K562 (cell line): ENCODE data around the gene PADI1. TPM values are rescaled to one million over a fixed set of nuclear protein-coding genes. Genes with fewer than 3 reads are reported as not detected.

ENCODE experiments used
- ATAC-seq: fragments of 200-7000 bp; cut with Tn5 transposase; 3 replicates; pipeline ENCODE4 v1.9.1; 2020; ENCODE audit warnings: moderate library complexity
- BruUV-seq: library from RNA; stranded (reverse); fragments of 400-500 nt; replicated peaks from 2 replicates; lab custom pipeline; 2021; lab: Mats Ljungman, UMichigan
- CTCF ChIA-PET: fragments of 300-600 bp; formaldehyde crosslinking; extraction: SDS; loops from one replicate; lab custom pipeline; 2021; ENCODE audit warnings: low intra/inter-chr PET ratio; lab: Yijun Ruan, JAX
- POLR2A ChIA-PET: fragments of 300-600, 350-650 bp; sonication (Branson Sonifier 250); formaldehyde crosslinking; extraction: SDS; loops from one replicate; lab custom pipeline; 2021; ENCODE audit warnings: antibody characterized with exemption, inconsistent platforms; lab: Yijun Ruan, JAX
- DNase-seq, 4 experiments: peaks; one replicate each; pipeline versions ENCODE4 v3.0.0 to v3.0.0-alpha.2; 2011 to 2018; ENCODE audit warnings: low spot score in 3 of 4, mixed read lengths in 3 of 4; ENCODE audit errors: extremely low read depth in 1 of 4
- FAIRE-seq: peaks from 2 replicates; lab custom pipeline; 2011; peaks lifted over from hg19 to GRCh38; lab: Jason Lieb, UNC
- H2AFZ ChIP-seq: 2 replicates; pipeline ENCODE4 v1.6.0; 2011; ENCODE audit warnings: low read depth, low read length, control low read depth, inconsistent platforms
- H3K27ac ChIP-seq: fragments of 200-600 bp; 3 replicates; pipeline ENCODE4 v1.8.0; 2011; ENCODE audit warnings: low read depth, mild to moderate bottlenecking, control low read depth, inconsistent platforms, low read length, moderate library complexity, mixed read lengths; ENCODE audit errors: extremely low read depth
- H3K27me3 ChIP-seq, 2 experiments: fragments of 300-600 bp in 1 of 2; 2 replicates in 1 of 2; 3 replicates in 1 of 2; pipeline versions ENCODE4 v1.6.0 to v1.8.0; 2011; ENCODE audit warnings: inconsistent platforms in 2 of 2, low read length in 2 of 2, mild to moderate bottlenecking in 1 of 2, mixed read lengths in 1 of 2, moderate library complexity in 1 of 2; ENCODE audit not compliant: control insufficient read depth in 2 of 2, insufficient read depth in 2 of 2
- H3K36me3 ChIP-seq: fragments of 300-600 bp; 3 replicates; pipeline ENCODE4 v1.8.0; 2011; ENCODE audit warnings: mild to moderate bottlenecking, low read length, inconsistent platforms; ENCODE audit not compliant: control insufficient read depth, insufficient read depth
- H3K4me1 ChIP-seq, 2 experiments: fragments of 200-600 bp in 1 of 2; replicated peaks in 1 of 2; 2 replicates in 1 of 2; 3 replicates in 1 of 2; pipeline versions ENCODE4 v1.5.1 to v1.8.0; 2011; ENCODE audit warnings: inconsistent platforms in 2 of 2, low read length in 2 of 2, mild to moderate bottlenecking in 1 of 2, mixed read lengths in 1 of 2, moderate library complexity in 1 of 2; ENCODE audit not compliant: control insufficient read depth in 2 of 2, insufficient read depth in 2 of 2
- H3K4me2 ChIP-seq: 2 replicates; pipeline ENCODE4 v1.6.1; 2011; ENCODE audit warnings: low read length, control low read depth, inconsistent platforms, mixed read lengths; ENCODE audit not compliant: insufficient read depth
- H3K4me3 ChIP-seq: fragments of 200-600 bp; sonication (generic), shearing (Covaris generic); 2 replicates; pipeline ENCODE4 v1.5.1; 2016; ENCODE audit warnings: control low read depth, inconsistent platforms
- H3K79me2 ChIP-seq: fragments of 200-600 bp; 3 replicates; pipeline ENCODE4 v1.8.0; 2011; ENCODE audit warnings: low read length, inconsistent platforms; ENCODE audit not compliant: control insufficient read depth, insufficient read depth
- H3K9ac ChIP-seq, 2 experiments: 2 replicates each; pipeline versions ENCODE4 v1.6.0 to v1.6.1; 2011; ENCODE audit warnings: low read depth in 2 of 2, low read length in 2 of 2, control low read depth in 1 of 2, inconsistent platforms in 1 of 2, mild to moderate bottlenecking in 1 of 2, mixed read lengths in 1 of 2; ENCODE audit not compliant: insufficient read depth in 1 of 2
- H3K9me1 ChIP-seq: one replicate; pipeline ENCODE4 v1.6.0; 2011; ENCODE audit warnings: inconsistent platforms, mild to moderate bottlenecking, low read length, moderate library complexity; ENCODE audit not compliant: control insufficient read depth, insufficient read depth
- H3K9me3 ChIP-seq: replicated peaks from 2 replicates; pipeline ENCODE4 v1.5.1; 2011; ENCODE audit warnings: low read depth, low read length, inconsistent platforms; ENCODE audit not compliant: control insufficient read depth, insufficient read depth
- H4K20me1 ChIP-seq: replicated peaks from 2 replicates; pipeline ENCODE4 v1.6.1; 2011; ENCODE audit warnings: low read length, inconsistent platforms, mixed read lengths; ENCODE audit not compliant: control insufficient read depth, insufficient read depth
- BACH1 ChIP-seq: fragments of 200-800 bp; sonication (Bioruptor generic); IDR thresholded peaks from 2 replicates; pipeline ENCODE4 v1.6.1; 2016; ENCODE audit warnings: missing genetic modification characterization, missing compliant biosample characterization
- ESRRB ChIP-seq: fragments of 250-450 bp; sonication (Bioruptor Pico); IDR thresholded peaks from 2 replicates; pipeline ENCODE4 v1.5.0; 2020; ENCODE audit warnings: mild to moderate bottlenecking, moderate library complexity, borderline replicate concordance
- RBBP5 ChIP-seq: fragments of 200-600 bp; sonication (generic); IDR thresholded peaks from 2 replicates; pipeline ENCODE4 v1.6.1; 2012; ENCODE audit warnings: borderline replicate concordance, mild to moderate bottlenecking, low read length, control low read depth, inconsistent platforms; ENCODE audit not compliant: insufficient read depth, poor library complexity, severe bottlenecking
- SFPQ ChIP-seq: fragments of 200-400 bp; formaldehyde crosslinking; IDR thresholded peaks from 2 replicates; pipeline ENCODE4 v1.6.1; 2017; ENCODE audit warnings: mild to moderate bottlenecking, low read depth, low read length, moderate library complexity
- SPI1 ChIP-seq: IDR thresholded peaks from 2 replicates; pipeline ENCODE4 v1.6.1; 2011; ENCODE audit warnings: low read depth, low read length, control low read depth, borderline replicate concordance
- ZBTB17 ChIP-seq: fragments of 450-650 bp; formaldehyde crosslinking; IDR thresholded peaks from 2 replicates; pipeline ENCODE4 v1.4.0; 2020; ENCODE audit warnings: mild to moderate bottlenecking
- ZBTB26 ChIP-seq: fragments of 450-650 bp; formaldehyde crosslinking; IDR thresholded peaks from 2 replicates; pipeline ENCODE4 v1.4.0; 2022; ENCODE audit warnings: missing genetic modification characterization
- ZHX1 ChIP-seq: fragments of 150-350 bp; conservative IDR thresholded peaks from 2 replicates; pipeline ENCODE4 v1.6.1; 2014; ENCODE audit warnings: low read length
- WGBS: fragments of 100-300 bp; shearing (Covaris generic); methylation state at CpG from one replicate; pipeline ENCODE4 v1.1.6; 2016; ENCODE audit warnings: low coverage, mixed read lengths; ENCODE audit not compliant: insufficient coverage; ENCODE audit errors: missing lambda C conversion rate; 5-methylcytosine and 5-hydroxymethylcytosine counted together
- in situ Hi-C: fragments of 300-500 bp; cut with MboI; formaldehyde crosslinking; loops from 4 replicates; pipeline ENCODE4 v1.15.0; 2018; ENCODE audit warnings: inconsistent platforms, mixed read lengths
- intact Hi-C: fragments of 100-400 bp; cut with micrococcal nuclease; formaldehyde crosslinking; loops from 2 replicates; pipeline ENCODE4 v1.14.2; 2022
- polyA plus RNA-seq, 8 experiments: library from polyadenylated mRNA; depleted of rRNA in 4 of 8; stranded (reverse) in 5 of 8; unstranded in 3 of 8; fragments of >200 nt; fragmentation: Nextera tagmentation in 2 of 8; fragmentation: Illumina TruSeq in 1 of 8; extraction: Ambion mirVana in 2 of 8; extraction: Trizol in 1 of 8; gene quantifications; 2 replicates each; pipeline versions ENCODE4 v1.2.1 to v1.2.3, GENCODE V29; 2011 to 2014; ENCODE audit warnings: inconsistent platforms in 1 of 8, missing spikeins in 1 of 8
- total RNA-seq, 7 experiments: library from RNA; depleted of rRNA in 6 of 7; stranded (reverse); fragments of >200 nt in 6 of 7; fragmentation: Illumina TruSeq in 2 of 7; extraction: Trizol in 2 of 7; gene quantifications; 2 replicates each; pipeline versions ENCODE4 v1.2.1 to v1.2.3, GENCODE V29; 2011 to 2021; ENCODE audit warnings: low replicate concordance in 1 of 7

The PADI1 gene
- total and polyA plus RNA-seq, 9 of the 15 experiments (the other 6 are each of a cell fraction or from before 2014, with no cell fraction given) = not detected

- peaks cover 35% of the 10 kb centered on the region for H4K20me1 ChIP-seq
- ChIA-PET CTCF (no interaction called here), POLR2A (no interaction called here)
- no peak overlapping the region for H3K4me3 ChIP-seq
- in situ Hi-C loops = no loop called here
- H3K4me2 ChIP-seq = no peak overlapping the region
- H3K9ac ChIP-seq = no peak overlapping the region
- BruUV-seq = no TSS peak
- intact Hi-C loops = no loop called here
- no peaks in the 10 kb centered on the region for H3K9me3 ChIP-seq
- H3K27ac ChIP-seq = no peak overlapping the region
- no peak for TF ChIP-seq SPI1
- no peak for TF ChIP-seq ZBTB26 (CRISPR knock-in tag)
- no peaks in the 10 kb centered on the region for H3K79me2 ChIP-seq
- no peaks in the 10 kb centered on the region for H3K9me1 ChIP-seq
- FAIRE-seq = no peak
- H3K36me3 ChIP-seq = no peaks in the 10 kb centered on the region
- H3K27me3 ChIP-seq = peaks cover 29 to 69% of the 10 kb centered on the region in 2 experiments
- WGBS = 0% methylated on average over 5 of the region's 5 CpGs
- DNase-seq = no peak
- H2AFZ ChIP-seq = no peak overlapping the region
- H3K4me1 ChIP-seq = peaks cover 2 to 4% of the 10 kb centered on the region in 2 experiments; a peak in 3 of 5 replicates
- no peak for ATAC-seq
These were observed 77.9 kb downstream of the PADI1 start for GRCh38 chr1:17282836-17283235.

GRCh38 chr1:17286646-17287045, 81.7 kb downstream of the PADI1 start:
- no peak overlapping the region for H2AFZ ChIP-seq
- H3K9me1 ChIP-seq = no peaks in the 10 kb centered on the region
- peaks cover 34 to 64% of the 10 kb centered on the region in 2 experiments for H3K27me3 ChIP-seq
- no peaks in the 10 kb centered on the region for H3K36me3 ChIP-seq
- no peaks in the 10 kb centered on the region for H3K9me3 ChIP-seq
- peaks cover 2 to 3% of the 10 kb centered on the region in 2 experiments; a peak in 3 of 5 replicates for H3K4me1 ChIP-seq
- no peak overlapping the region for H3K4me3 ChIP-seq
- no TSS peak for BruUV-seq
- ChIA-PET CTCF (no interaction called here), POLR2A (interaction anchor here (0.7 kb wide), 1 partner anchor 10 kb away, joined by 3 read pairs; no protein-coding TSS in a partner anchor)
- in situ Hi-C loops (no loop called here), intact Hi-C loops (no loop called here)
- no peak overlapping the region for H3K4me2 ChIP-seq
- DNase-seq (no peak), FAIRE-seq (no peak), ATAC-seq (no peak)
- no peaks in the 10 kb centered on the region for H3K79me2 ChIP-seq
- peaks cover 21% of the 10 kb centered on the region for H4K20me1 ChIP-seq
- H3K9ac ChIP-seq = no peak overlapping the region
- WGBS = 6% methylated on average over 5 of the region's 5 CpGs
- no peak overlapping the region for H3K27ac ChIP-seq
- TF ChIP-seq RBBP5 = no peak
- TF ChIP-seq ZHX1 = no peak
- no peak for TF ChIP-seq ZBTB17 (CRISPR knock-in tag)
- TF ChIP-seq ESRRB (CRISPR knock-in tag) = no peak
- no peak for TF ChIP-seq SFPQ
- no peak for TF ChIP-seq BACH1 (tag)
